ENCODE results near the gene QKI.

The QKI gene

DNA sequence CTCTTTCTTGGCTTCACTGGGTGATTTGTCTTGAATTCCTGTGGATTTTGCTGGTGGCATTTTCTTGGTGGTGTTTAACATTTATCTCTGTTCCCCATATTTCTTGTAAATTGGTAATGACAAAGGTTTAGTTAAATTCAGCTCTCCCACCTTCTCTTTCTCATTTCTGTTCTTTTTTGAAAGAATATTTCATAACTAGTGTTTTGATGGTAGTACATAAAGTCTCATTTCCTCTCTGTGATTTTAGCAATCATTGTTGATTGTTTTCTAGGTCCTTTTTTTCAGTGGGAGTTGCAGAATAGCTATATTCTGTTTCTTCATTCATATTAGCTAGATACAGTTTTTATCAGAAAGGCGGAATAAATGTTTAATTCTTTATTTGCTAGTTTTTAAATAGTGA is 73.1 kb downstream of the QKI start:
- Histone ChIP-seq H3K36me3 (ENCODE audit: control insufficient read depth in 2 of 2, insufficient read depth in 1 of 2, low read length in 2 of 2) (no peaks in the 10 kb centered on the region), H3K27ac (ENCODE audit: extremely low read depth, low read depth, low read length) (no peak overlapping the region), H3K4me3 (ENCODE audit: low read depth, low read length) (no peak overlapping the region), H3K9me3 (ENCODE audit: control insufficient read depth, insufficient read depth, low read depth, low read length) (no peaks in the 10 kb centered on the region), H3K4me1 (ENCODE audit: control insufficient read depth, insufficient read depth, low read length) (peaks cover 24% of the 10 kb centered on the region)
- TF ChIP-seq ZNF530 (tag by site-specific recombination; IDR thresholded peaks at IDR 0.05; ENCODE audit: low read depth) (no peak), ZNF76 (tag by site-specific recombination; IDR thresholded peaks at IDR 0.05; ENCODE audit: borderline replicate concordance, low read depth) (no peak), WT1 (tag by site-specific recombination; IDR thresholded peaks at IDR 0.05) (no peak), ZNF423 (tag by site-specific recombination; IDR thresholded peaks at IDR 0.05) (no peak), ZBTB1 (tag by site-specific recombination; IDR thresholded peaks at IDR 0.05) (no peak), ZNF266 (tag by site-specific recombination; IDR thresholded peaks at IDR 0.05; ENCODE audit: low read depth) (no peak)
- TF ChIP-seq, protein P1, sequence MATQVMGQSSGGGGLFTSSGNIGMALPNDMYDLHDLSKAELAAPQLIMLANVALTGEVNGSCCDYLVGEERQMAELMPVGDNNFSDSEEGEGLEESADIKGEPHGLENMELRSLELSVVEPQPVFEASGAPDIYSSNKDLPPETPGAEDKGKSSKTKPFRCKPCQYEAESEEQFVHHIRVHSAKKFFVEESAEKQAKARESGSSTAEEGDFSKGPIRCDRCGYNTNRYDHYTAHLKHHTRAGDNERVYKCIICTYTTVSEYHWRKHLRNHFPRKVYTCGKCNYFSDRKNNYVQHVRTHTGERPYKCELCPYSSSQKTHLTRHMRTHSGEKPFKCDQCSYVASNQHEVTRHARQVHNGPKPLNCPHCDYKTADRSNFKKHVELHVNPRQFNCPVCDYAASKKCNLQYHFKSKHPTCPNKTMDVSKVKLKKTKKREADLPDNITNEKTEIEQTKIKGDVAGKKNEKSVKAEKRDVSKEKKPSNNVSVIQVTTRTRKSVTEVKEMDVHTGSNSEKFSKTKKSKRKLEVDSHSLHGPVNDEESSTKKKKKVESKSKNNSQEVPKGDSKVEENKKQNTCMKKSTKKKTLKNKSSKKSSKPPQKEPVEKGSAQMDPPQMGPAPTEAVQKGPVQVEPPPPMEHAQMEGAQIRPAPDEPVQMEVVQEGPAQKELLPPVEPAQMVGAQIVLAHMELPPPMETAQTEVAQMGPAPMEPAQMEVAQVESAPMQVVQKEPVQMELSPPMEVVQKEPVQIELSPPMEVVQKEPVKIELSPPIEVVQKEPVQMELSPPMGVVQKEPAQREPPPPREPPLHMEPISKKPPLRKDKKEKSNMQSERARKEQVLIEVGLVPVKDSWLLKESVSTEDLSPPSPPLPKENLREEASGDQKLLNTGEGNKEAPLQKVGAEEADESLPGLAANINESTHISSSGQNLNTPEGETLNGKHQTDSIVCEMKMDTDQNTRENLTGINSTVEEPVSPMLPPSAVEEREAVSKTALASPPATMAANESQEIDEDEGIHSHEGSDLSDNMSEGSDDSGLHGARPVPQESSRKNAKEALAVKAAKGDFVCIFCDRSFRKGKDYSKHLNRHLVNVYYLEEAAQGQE (tag by site-specific recombination; IDR thresholded peaks at IDR 0.05), result no peak
- ChIA-PET POLR2A (no interaction called here), CTCF (interaction anchor here (0.7 kb wide), 2 partner anchors 64 to 72 kb away, joined by 3 to 6 read pairs; no protein-coding TSS in a partner anchor)

DNA sequence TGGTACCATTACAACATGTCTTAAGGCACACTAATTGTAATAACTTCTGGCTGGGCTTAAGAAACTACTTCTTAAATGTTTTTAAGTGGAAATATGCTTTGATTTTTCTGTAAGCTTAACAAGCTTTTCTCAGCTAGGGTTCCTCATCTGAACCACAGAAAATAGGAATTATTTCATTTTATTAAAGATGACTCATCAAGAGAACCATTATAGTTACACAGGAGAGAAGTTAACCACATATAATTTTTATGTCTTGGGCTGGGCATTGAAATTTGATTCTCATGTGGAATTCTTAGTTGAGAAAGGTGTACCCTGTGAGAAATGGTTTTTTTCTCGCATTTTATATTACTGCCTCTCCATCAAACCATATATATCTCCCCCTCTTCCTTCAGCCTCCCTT is 75.1 kb downstream of the QKI start:
- H3K36me3 ChIP-seq (ENCODE audit: control insufficient read depth in 2 of 2, insufficient read depth in 1 of 2, low read length in 2 of 2), result no peaks in the 10 kb centered on the region
- POLR2A ChIA-PET, result interaction anchor here (0.6 kb wide), 1 partner anchor 44 kb away, joined by 4 read pairs; no protein-coding TSS in a partner anchor
- no peak overlapping the region for H3K4me3 ChIP-seq (ENCODE audit: low read depth, low read length)
- CTCF ChIA-PET, result no interaction called here
- TF ChIP-seq ZNF791 (tag by site-specific recombination; IDR thresholded peaks at IDR 0.05) (no peak), ZBTB1 (tag by site-specific recombination; IDR thresholded peaks at IDR 0.05) (no peak), ZNF530 (tag by site-specific recombination; IDR thresholded peaks at IDR 0.05; ENCODE audit: low read depth) (no peak), ZNF626 (tag by site-specific recombination; IDR thresholded peaks at IDR 0.05) (no peak), SP7 (tag by site-specific recombination; IDR thresholded peaks at IDR 0.05) (peak; percentile 54; the same call in 1 of the 2 replicates), YY1 (tag by site-specific recombination; IDR thresholded peaks at IDR 0.05) (no peak), ZNF747 (tag by site-specific recombination; IDR thresholded peaks at IDR 0.05) (no peak), ZNF785 (tag by site-specific recombination; IDR thresholded peaks at IDR 0.05) (no peak), ZNF549 (tag by site-specific recombination; IDR thresholded peaks at IDR 0.05) (no peak)
- TF ChIP-seq, protein P2, sequence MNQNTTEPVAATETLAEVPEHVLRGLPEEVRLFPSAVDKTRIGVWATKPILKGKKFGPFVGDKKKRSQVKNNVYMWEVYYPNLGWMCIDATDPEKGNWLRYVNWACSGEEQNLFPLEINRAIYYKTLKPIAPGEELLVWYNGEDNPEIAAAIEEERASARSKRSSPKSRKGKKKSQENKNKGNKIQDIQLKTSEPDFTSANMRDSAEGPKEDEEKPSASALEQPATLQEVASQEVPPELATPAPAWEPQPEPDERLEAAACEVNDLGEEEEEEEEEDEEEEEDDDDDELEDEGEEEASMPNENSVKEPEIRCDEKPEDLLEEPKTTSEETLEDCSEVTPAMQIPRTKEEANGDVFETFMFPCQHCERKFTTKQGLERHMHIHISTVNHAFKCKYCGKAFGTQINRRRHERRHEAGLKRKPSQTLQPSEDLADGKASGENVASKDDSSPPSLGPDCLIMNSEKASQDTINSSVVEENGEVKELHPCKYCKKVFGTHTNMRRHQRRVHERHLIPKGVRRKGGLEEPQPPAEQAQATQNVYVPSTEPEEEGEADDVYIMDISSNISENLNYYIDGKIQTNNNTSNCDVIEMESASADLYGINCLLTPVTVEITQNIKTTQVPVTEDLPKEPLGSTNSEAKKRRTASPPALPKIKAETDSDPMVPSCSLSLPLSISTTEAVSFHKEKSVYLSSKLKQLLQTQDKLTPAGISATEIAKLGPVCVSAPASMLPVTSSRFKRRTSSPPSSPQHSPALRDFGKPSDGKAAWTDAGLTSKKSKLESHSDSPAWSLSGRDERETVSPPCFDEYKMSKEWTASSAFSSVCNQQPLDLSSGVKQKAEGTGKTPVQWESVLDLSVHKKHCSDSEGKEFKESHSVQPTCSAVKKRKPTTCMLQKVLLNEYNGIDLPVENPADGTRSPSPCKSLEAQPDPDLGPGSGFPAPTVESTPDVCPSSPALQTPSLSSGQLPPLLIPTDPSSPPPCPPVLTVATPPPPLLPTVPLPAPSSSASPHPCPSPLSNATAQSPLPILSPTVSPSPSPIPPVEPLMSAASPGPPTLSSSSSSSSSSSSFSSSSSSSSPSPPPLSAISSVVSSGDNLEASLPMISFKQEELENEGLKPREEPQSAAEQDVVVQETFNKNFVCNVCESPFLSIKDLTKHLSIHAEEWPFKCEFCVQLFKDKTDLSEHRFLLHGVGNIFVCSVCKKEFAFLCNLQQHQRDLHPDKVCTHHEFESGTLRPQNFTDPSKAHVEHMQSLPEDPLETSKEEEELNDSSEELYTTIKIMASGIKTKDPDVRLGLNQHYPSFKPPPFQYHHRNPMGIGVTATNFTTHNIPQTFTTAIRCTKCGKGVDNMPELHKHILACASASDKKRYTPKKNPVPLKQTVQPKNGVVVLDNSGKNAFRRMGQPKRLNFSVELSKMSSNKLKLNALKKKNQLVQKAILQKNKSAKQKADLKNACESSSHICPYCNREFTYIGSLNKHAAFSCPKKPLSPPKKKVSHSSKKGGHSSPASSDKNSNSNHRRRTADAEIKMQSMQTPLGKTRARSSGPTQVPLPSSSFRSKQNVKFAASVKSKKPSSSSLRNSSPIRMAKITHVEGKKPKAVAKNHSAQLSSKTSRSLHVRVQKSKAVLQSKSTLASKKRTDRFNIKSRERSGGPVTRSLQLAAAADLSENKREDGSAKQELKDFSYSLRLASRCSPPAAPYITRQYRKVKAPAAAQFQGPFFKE (tag by site-specific recombination; IDR thresholded peaks at IDR 0.05; ENCODE audit: borderline replicate concordance), result no peak
- TF ChIP-seq, protein P3, sequence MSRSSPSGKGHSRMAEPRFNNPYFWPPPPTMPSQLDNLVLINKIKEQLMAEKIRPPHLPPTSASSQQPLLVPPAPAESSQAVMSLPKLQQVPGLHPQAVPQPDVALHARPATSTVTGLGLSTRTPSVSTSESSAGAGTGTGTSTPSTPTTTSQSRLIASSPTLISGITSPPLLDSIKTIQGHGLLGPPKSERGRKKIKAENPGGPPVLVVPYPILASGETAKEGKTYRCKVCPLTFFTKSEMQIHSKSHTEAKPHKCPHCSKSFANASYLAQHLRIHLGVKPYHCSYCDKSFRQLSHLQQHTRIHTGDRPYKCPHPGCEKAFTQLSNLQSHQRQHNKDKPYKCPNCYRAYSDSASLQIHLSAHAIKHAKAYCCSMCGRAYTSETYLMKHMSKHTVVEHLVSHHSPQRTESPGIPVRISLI (tag by site-specific recombination; IDR thresholded peaks at IDR 0.05), result no peak
- TF ChIP-seq, protein P4, sequence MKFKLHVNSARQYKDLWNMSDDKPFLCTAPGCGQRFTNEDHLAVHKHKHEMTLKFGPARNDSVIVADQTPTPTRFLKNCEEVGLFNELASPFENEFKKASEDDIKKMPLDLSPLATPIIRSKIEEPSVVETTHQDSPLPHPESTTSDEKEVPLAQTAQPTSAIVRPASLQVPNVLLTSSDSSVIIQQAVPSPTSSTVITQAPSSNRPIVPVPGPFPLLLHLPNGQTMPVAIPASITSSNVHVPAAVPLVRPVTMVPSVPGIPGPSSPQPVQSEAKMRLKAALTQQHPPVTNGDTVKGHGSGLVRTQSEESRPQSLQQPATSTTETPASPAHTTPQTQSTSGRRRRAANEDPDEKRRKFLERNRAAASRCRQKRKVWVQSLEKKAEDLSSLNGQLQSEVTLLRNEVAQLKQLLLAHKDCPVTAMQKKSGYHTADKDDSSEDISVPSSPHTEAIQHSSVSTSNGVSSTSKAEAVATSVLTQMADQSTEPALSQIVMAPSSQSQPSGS (tag by site-specific recombination; IDR thresholded peaks at IDR 0.05; ENCODE audit: low read depth), result no peak
- TF ChIP-seq, protein P5, sequence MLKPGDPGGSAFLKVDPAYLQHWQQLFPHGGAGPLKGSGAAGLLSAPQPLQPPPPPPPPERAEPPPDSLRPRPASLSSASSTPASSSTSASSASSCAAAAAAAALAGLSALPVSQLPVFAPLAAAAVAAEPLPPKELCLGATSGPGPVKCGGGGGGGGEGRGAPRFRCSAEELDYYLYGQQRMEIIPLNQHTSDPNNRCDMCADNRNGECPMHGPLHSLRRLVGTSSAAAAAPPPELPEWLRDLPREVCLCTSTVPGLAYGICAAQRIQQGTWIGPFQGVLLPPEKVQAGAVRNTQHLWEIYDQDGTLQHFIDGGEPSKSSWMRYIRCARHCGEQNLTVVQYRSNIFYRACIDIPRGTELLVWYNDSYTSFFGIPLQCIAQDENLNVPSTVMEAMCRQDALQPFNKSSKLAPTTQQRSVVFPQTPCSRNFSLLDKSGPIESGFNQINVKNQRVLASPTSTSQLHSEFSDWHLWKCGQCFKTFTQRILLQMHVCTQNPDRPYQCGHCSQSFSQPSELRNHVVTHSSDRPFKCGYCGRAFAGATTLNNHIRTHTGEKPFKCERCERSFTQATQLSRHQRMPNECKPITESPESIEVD (tag by site-specific recombination; IDR thresholded peaks at IDR 0.05), result peak; percentile 86
- no peak overlapping the region for H3K27ac ChIP-seq (ENCODE audit: extremely low read depth, low read depth, low read length)
- peaks cover 33% of the 10 kb centered on the region for H3K4me1 ChIP-seq (ENCODE audit: control insufficient read depth, insufficient read depth, low read length)
- H3K9me3 ChIP-seq (ENCODE audit: control insufficient read depth, insufficient read depth, low read depth, low read length), result no peaks in the 10 kb centered on the region

Data from HEK293 (cell line).